ENCODE results near the gene LYPD6B.
A peak's percentile ranks its signal among the peaks of the same experiment; 100 is the strongest.

The LYPD6B gene

DNA sequence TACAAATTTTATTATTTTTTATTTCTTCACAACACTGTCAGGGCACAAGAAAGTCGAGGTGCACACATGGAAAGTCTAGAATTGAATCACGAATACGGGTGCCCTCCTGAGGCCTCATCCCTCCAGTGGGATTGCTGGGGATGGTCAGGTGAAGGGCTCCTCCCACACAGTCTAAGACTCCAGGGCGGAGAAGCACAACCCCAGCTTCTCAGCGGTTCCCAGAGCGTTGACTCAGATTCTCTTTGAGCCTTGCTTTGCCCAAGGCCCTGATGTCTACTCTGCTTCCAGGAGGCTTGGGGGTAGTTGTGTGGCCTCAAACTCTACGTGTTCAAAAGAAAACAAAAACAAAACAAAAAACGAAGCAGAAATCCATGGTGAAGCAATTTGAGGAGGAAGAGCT lies 108.4 kb downstream of the LYPD6B start:
- H3K27ac ChIP-seq = no peak overlapping the region
- H3K4me3 ChIP-seq = no peak overlapping the region

GRCh38 chr2:149148194-149149006 lies 109.9 kb downstream of the LYPD6B start:
- H3K27ac ChIP-seq = no peak overlapping the region
- no peak overlapping the region for H3K4me3 ChIP-seq

GRCh38 chr2:149149007-149149297 lies 110.5 kb downstream of the LYPD6B start:
- H3K4me3 ChIP-seq = no peak overlapping the region
- no peak overlapping the region for H3K27ac ChIP-seq

GRCh38 chr2:149152469-149152953 lies 114.0 kb downstream of the LYPD6B start:
- Histone ChIP-seq H3K4me3 (no peak overlapping the region), H3K27ac (no peak overlapping the region)

- Histone ChIP-seq H3K4me3 (no peak overlapping the region), H3K27ac (no peak overlapping the region)
Measured at GRCh38 chr2:149155196-149155969, 116.9 kb downstream of the LYPD6B start.

DNA sequence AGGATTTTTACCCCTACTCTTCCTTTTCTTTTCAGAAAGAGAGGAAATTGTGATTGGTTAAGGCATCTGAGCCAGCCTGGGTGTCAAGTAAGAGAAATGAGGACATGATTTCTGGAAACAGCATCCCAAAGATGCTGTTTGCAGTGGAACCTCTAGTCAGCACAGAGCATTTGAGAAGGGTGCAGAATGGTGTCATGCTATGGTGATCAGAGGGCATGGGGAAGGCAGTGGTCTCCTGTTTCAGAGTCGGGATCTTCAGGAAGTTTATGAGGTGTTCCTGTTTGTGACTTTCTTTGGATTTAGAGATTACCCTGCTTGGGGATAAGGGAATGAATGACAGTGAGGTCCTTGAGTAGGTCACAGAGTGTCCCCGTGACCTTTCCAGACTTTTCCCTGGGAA lies 117.5 kb downstream of the LYPD6B start:
- Histone ChIP-seq H3K4me3 (no peak overlapping the region), H3K27ac (no peak overlapping the region)

GRCh38 chr2:149156971-149157740 lies 118.7 kb downstream of the LYPD6B start:
- H3K27ac ChIP-seq = no peak overlapping the region
- H3K4me3 ChIP-seq = no peak overlapping the region

DNA sequence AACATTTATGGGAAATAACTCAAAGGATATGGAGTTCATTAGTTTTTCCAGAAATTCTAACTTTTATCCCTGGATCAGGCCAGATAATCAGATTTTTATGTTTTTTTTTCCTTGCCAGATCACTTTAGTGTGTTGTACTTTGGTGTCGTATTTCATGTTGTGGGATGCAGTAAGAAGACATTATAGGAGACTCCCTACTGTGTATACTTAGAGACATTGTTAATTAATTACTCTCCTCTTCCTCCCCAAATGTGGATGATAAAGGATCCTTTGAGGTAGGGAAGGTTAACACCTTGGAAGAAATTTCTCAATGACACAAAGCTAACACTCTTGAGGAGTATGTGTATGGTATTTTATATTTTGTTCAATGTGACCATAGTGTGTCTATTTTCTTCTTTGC lies 120.5 kb downstream of the LYPD6B start:
- Histone ChIP-seq H3K27ac (no peak overlapping the region), H3K4me3 (no peak overlapping the region)

- H3K4me3 ChIP-seq = no peak overlapping the region
- peak overlapping the region in 1 of 21 experiments; percentile 14 for H3K27ac ChIP-seq
Measured at GRCh38 chr2:149160195-149160594, 121.7 kb downstream of the LYPD6B start.

DNA sequence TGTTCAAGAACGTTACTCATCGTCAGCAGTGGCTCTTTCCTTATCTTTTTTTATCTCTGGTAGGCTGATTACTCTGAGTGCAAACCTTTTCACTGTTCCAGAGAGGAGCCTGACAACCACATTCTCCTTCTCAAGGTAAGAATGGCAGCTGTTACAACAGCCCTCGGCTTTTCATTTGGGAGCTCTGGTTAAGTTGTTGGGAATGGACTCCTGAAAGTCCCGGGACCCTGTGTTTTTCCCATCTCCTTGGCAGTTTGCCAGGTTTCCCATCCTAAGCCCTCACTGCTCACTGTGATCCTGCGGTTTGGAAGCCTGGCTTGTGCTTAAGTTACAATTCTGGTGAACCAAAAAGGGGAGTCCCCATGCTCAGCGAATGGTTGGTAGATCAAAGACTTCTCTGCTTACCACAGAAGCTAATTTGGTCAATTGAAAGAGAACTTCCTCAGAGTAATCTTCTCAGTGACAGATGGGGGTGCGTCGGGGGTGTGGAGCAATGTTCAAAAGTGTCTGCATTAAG lies 122.3 kb downstream of the LYPD6B start:
- Histone ChIP-seq H3K27ac (peak overlapping the region in 1 of 21 experiments; percentile 14), H3K4me3 (no peak overlapping the region)

DNA sequence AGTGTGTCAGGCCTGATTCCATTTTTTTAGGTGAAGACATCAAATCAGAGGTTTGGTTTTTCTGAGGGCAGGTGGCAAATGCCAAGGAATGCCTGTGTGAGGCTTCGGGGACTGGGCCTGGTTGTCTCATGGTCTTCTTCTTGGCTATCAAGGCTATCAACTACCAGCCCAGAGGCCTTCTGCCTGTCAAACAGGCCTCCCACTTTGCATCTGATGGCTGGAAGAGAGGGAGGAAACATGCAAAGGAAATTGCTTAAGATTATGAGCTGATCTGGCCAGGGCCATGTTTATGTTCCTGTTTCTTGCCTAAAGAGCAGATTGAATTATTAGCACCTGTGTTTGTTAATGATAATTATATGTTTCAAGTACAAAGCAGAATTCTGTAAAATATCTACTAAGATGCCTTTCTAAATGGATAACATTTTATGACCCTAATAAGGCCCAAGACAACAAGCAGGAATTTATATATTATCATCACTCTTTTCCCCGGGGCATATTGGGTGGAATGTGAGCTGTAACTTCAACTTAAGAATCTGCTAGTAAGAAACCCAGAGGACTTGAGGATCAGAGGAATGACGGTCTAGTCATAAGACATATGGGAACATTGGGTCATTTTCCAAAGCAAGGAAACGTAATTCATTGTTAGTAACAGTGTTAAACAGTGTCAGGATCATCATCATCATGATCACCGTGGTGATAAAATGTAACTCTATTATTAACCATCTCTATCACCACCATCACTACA lies 123.2 kb downstream of the LYPD6B start:
- Histone ChIP-seq H3K4me3 (no peak overlapping the region), H3K27ac (no peak overlapping the region)

- Histone ChIP-seq H3K27ac (no peak overlapping the region), H3K4me3 (no peak overlapping the region)
Measured at GRCh38 chr2:149164296-149164695, 125.8 kb downstream of the LYPD6B start.

- Histone ChIP-seq H3K4me3 (no peak overlapping the region), H3K27ac (no peak overlapping the region)
Measured at GRCh38 chr2:149164827-149165226, 126.3 kb downstream of the LYPD6B start.

- no peak overlapping the region for H3K4me3 ChIP-seq
- H3K27ac ChIP-seq = peak overlapping the region in 3 of 21 experiments; percentile 37 to 47 (median 43)
Measured at GRCh38 chr2:149167001-149167780, 128.7 kb downstream of the LYPD6B start.

DNA sequence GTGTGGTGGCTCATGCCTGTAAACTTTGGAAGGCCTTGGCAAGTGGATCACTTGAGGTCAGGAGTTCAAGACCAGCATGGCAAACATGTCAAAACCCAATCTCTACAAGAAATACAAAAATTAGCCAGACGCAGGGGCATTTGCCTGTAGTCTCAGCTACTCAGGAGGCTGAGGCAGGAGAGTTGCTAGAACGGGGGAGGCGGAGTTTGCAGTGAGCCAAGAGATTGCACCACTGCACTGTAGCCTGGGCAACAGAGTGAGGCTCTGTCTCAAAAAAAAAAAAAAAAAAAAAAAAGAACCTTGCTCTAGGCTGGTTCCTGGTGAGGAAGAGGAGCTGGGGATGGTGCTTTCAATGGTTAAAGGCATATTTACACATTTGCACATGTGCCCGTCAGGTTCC lies 129.4 kb downstream of the LYPD6B start:
- Histone ChIP-seq H3K4me3 (no peak overlapping the region), H3K27ac (no peak overlapping the region)

- Histone ChIP-seq H3K27ac (peak overlapping the region in 19 of 21 experiments; percentile 39 to 83 (median 62)), H3K4me3 (no peak overlapping the region)
Measured at GRCh38 chr2:149169656-149170055, 131.2 kb downstream of the LYPD6B start.

GRCh38 chr2:149170156-149170555 lies 131.7 kb downstream of the LYPD6B start:
- peak overlapping the region in 18 of 21 experiments; percentile 19 to 83 (median 56) for H3K27ac ChIP-seq
- no peak overlapping the region for H3K4me3 ChIP-seq

DNA sequence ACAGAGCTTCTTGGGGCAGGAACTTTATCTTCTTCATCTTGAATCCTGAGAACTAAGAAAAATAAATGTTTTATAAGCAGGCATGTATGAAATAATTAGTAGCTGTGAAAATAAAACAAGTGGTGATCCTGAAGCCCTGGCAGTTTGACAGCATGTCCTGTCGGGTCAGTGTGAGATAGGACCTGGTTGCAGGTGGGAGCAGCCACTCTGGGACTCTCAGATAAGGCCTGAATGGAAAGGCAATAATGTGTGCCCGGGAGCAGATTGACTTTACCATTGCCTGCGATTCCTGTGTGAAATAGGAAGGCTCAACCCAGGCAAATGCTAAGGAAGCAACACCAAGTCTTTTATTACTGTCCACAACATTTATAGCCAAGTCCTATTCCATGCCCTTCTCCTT lies 132.4 kb downstream of the LYPD6B start:
- Histone ChIP-seq H3K27ac (peak overlapping the region in 12 of 21 experiments; percentile 19 to 83 (median 59)), H3K4me3 (no peak overlapping the region)

GRCh38 chr2:149173220-149173619 lies 134.7 kb downstream of the LYPD6B start:
- H3K27ac ChIP-seq = no peak overlapping the region
- no peak overlapping the region for H3K4me3 ChIP-seq

Measured in skin epidermis (tissue), 12 donors.